Endothelial cell of umbilical vein (primary cell): ENCODE measurements around the gene GPR4. TPM values are rescaled to one million over a fixed set of nuclear protein-coding genes. Genes with fewer than 3 reads are reported as not detected.

Source experiments
- BruUV-seq: library from RNA; stranded (reverse); fragments of 400-500 nt; replicated peaks from 2 replicates; lab custom pipeline; 2021; lab: Mats Ljungman, UMichigan
- CTCF ChIA-PET: fragments of 300-600, 350-600 bp; sonication (Branson Sonifier 250); formaldehyde crosslinking; loops from one replicate; lab custom pipeline; 2021; ENCODE audit warnings: antibody characterized with exemption, inconsistent platforms; lab: Charles Lee
- POLR2A ChIA-PET: fragments of 300-600, 350-600 bp; sonication (Branson Sonifier 250); formaldehyde crosslinking; loops from one replicate; lab custom pipeline; 2021; ENCODE audit warnings: antibody characterized with exemption, inconsistent platforms; lab: Charles Lee
- DNase-seq: peaks from one replicate; pipeline ENCODE4 v3.0.0-alpha.2; 2011; ENCODE audit warnings: low read depth, low spot score
- FAIRE-seq: peaks from 2 replicates; lab custom pipeline; 2011; peaks lifted over from hg19 to GRCh38; lab: Jason Lieb, UNC
- H2AFZ ChIP-seq: 2 replicates; pipeline ENCODE4 v1.6.0; 2012; ENCODE audit warnings: low read depth, low read length, control low read depth, inconsistent platforms
- H3K27ac ChIP-seq: 2 replicates; pipeline ENCODE4 v1.5.1; 2011; ENCODE audit warnings: low read depth, mild to moderate bottlenecking, control low read depth, low read length, moderate library complexity; ENCODE audit not compliant: insufficient read depth
- H3K27me3 ChIP-seq, 2 experiments: 2 replicates each; pipeline versions ENCODE4 v1.6.0 to v1.6.1; 2011; ENCODE audit warnings: low read length in 2 of 2, mixed read lengths in 1 of 2; ENCODE audit not compliant: control insufficient read depth in 2 of 2, insufficient read depth in 2 of 2
- H3K36me3 ChIP-seq, 2 experiments: 2 replicates in 1 of 2; 3 replicates in 1 of 2; pipeline ENCODE4 v1.5.1; 2011; ENCODE audit warnings: low read length in 2 of 2, mild to moderate bottlenecking in 1 of 2, moderate library complexity in 1 of 2; ENCODE audit not compliant: control insufficient read depth in 2 of 2, insufficient read depth in 2 of 2; ENCODE audit errors: extremely low read depth in 1 of 2
- H3K4me1 ChIP-seq: 3 replicates; pipeline ENCODE4 v1.5.1; 2011; ENCODE audit warnings: mild to moderate bottlenecking, low read length; ENCODE audit not compliant: control insufficient read depth, insufficient read depth; ENCODE audit errors: extremely low read depth
- H3K4me2 ChIP-seq: 2 replicates; pipeline ENCODE4 v1.6.1; 2011; ENCODE audit warnings: low read length, control low read depth, mixed read lengths; ENCODE audit not compliant: insufficient read depth
- H3K4me3 ChIP-seq, 3 experiments: fragments of 200-600 bp in 1 of 3; sonication (generic), shearing (Covaris generic) in 1 of 3; replicated peaks in 1 of 3; 2 replicates each; pipeline ENCODE4 v1.5.1; 2011 to 2016; ENCODE audit warnings: control low read depth in 3 of 3, low read length in 3 of 3, mild to moderate bottlenecking in 2 of 3, inconsistent platforms in 1 of 3, low read depth in 1 of 3, moderate library complexity in 1 of 3; ENCODE audit not compliant: insufficient read depth in 1 of 3
- H3K79me2 ChIP-seq: 2 replicates; pipeline ENCODE4 v1.6.0; 2012; ENCODE audit warnings: low read length, inconsistent platforms; ENCODE audit not compliant: control insufficient read depth, insufficient read depth
- H3K9ac ChIP-seq: replicated peaks from 2 replicates; pipeline ENCODE3; 2011; ENCODE audit warnings: low read length, control low read depth; ENCODE audit not compliant: insufficient read depth; ENCODE audit errors: extremely low read depth
- H3K9me1 ChIP-seq: replicated peaks from 3 replicates; pipeline ENCODE4 v1.6.0; 2011; ENCODE audit warnings: mild to moderate bottlenecking, low read length; ENCODE audit not compliant: control insufficient read depth, insufficient read depth; ENCODE audit errors: extremely low read depth
- H3K9me3 ChIP-seq: replicated peaks from 2 replicates; pipeline ENCODE4 v1.5.1; 2012; ENCODE audit warnings: low read length, inconsistent platforms; ENCODE audit not compliant: control insufficient read depth, insufficient read depth
- H4K20me1 ChIP-seq: replicated peaks from 2 replicates; pipeline ENCODE3; 2011; ENCODE audit warnings: mild to moderate bottlenecking, low read length; ENCODE audit not compliant: control insufficient read depth, insufficient read depth; ENCODE audit errors: extremely low read depth
- EZH2 ChIP-seq: IDR thresholded peaks from 2 replicates; pipeline ENCODE4 v1.6.1; 2012; ENCODE audit warnings: borderline replicate concordance, low read depth, mild to moderate bottlenecking, moderate library complexity, low read length, inconsistent platforms; ENCODE audit not compliant: severe bottlenecking
- FOS ChIP-seq: IDR thresholded peaks from 2 replicates; pipeline ENCODE4 v1.6.1; 2011; ENCODE audit warnings: mild to moderate bottlenecking, low read length, moderate library complexity, borderline replicate concordance; ENCODE audit not compliant: insufficient read depth
- GATA2 ChIP-seq: IDR thresholded peaks from 2 replicates; pipeline ENCODE4 v1.7.0; 2011; ENCODE audit warnings: low read depth, mild to moderate bottlenecking, moderate library complexity, mixed read lengths, low read length; ENCODE audit not compliant: insufficient read length, insufficient read depth
- JUN ChIP-seq: IDR thresholded peaks from 2 replicates; pipeline ENCODE4 v1.6.1; 2011; ENCODE audit warnings: borderline replicate concordance, low read depth; ENCODE audit not compliant: insufficient read length, insufficient read depth
- MYC ChIP-seq: IDR thresholded peaks from one replicate; pipeline ENCODE4 v1.6.1; 2011; ENCODE audit warnings: mild to moderate bottlenecking, low read depth, low read length
- POLR2A ChIP-seq: IDR thresholded peaks from 2 replicates; pipeline ENCODE4 v1.6.1; 2012; ENCODE audit warnings: low read depth, mild to moderate bottlenecking, control low read depth, low read length
- POLR2AphosphoS5 ChIP-seq: IDR thresholded peaks from 2 replicates; pipeline ENCODE4 v1.6.1; 2012; ENCODE audit warnings: low read depth, mild to moderate bottlenecking, control low read depth, low read length, moderate library complexity; ENCODE audit not compliant: insufficient read depth
- dilution Hi-C: fragments of 300-500 bp; cut with MboI; formaldehyde crosslinking; loops from one replicate; pipeline ENCODE4 v1.15.0; 2019; ENCODE audit warnings: low sequenced_read_pairs; ENCODE audit not compliant: extremely low pct_ligation_motif_present
- intact Hi-C: fragments of 100-400 bp; cut with micrococcal nuclease; formaldehyde crosslinking; loops from one replicate; pipeline ENCODE4 v1.10.0; 2022
- polyA plus RNA-seq, 4 experiments: library from polyadenylated mRNA; depleted of rRNA in 3 of 4; stranded (reverse) in 3 of 4; unstranded in 1 of 4; fragments of >200 nt; gene quantifications; 2 replicates each; pipeline versions ENCODE4 v1.2.1 to v1.2.3, GENCODE V29; 2011 to 2012; ENCODE audit warnings: missing spikeins in 1 of 4
- total RNA-seq: library from RNA; stranded (reverse); gene quantifications from 2 replicates; pipeline ENCODE4 v1.2.3, GENCODE V29; 2021
- TF ChIP-seq, protein P1 (sequence below), 2 donors: IDR thresholded peaks; 1 replicate in 1 of 2; 2 replicates in 1 of 2; pipeline ENCODE4 v1.5.1; 2011; ENCODE audit warnings: low read length in 2 of 2, mild to moderate bottlenecking in 2 of 2, moderate library complexity in 2 of 2, control low read depth in 1 of 2, inconsistent platforms in 1 of 2, low read depth in 1 of 2; ENCODE audit not compliant: insufficient read depth in 1 of 2; ENCODE audit errors: extremely low read depth in 1 of 2
- TF ChIP-seq, protein P2 (sequence below): IDR thresholded peaks from 2 replicates; pipeline ENCODE4 v1.6.1; 2011; ENCODE audit not compliant: insufficient read depth, insufficient read length

The GPR4 gene
- total and polyA plus RNA-seq, 2 donors (not counting 3 experiments of a cell fraction or from before 2014, with no cell fraction given) = 17.9 to 26.7 TPM

DNA sequence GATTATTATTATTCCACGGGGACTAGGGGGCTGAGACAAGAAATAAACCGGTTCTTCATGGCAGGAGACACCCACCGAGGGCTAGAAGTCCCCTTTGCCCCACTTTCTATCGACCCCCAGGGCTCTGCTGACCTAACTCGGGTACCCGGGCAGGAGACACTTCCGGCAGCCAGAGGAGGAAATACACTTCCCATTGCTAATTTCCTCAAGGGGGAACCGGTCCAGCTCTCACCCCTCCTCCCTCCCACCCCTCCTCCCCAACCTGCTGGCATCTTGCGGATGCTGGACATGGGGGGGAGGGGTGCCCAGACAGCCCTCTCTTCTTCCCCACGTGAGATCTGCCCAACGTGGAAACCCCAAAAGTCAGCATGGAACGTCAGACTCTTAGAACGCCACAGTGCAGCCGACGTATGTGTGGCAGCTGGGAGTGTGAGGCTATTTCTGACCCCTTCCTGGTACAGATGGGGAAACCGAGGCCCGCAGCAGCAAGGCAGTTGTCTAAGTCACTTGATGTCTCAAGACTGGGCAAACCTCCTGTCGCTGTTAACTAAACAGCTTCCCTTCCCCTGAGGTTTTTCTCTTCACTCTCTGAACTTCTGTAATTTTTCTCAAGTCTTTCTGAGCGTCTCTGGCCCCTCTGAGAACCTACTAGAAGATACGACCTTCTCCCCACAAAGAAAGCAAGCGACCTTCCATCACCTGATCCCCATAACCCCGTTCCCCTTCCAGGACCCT is 3.6 kb downstream of the GPR4 start:
- dilution Hi-C loops (no loop called here), intact Hi-C loops (loop anchor here (1.0 kb wide), 1 partner anchor 14 kb away; the partner anchor contains the start of gene OPA3)
- Histone ChIP-seq H3K27me3 (no peaks in the 10 kb centered on the region), H3K4me3 (peak overlapping the region in 1 of 3 experiments; percentile 68), H3K36me3 (no peaks in the 10 kb centered on the region), H3K9ac (peak overlapping the region; percentile 74), H2AFZ (peak overlapping the region; percentile 40), H4K20me1 (no peaks in the 10 kb centered on the region), H3K79me2 (peaks cover 56% of the 10 kb centered on the region), H3K27ac (peak overlapping the region; percentile 96), H3K4me1 (peaks cover 62% of the 10 kb centered on the region), H3K9me1 (no peaks in the 10 kb centered on the region), H3K9me3 (no peaks in the 10 kb centered on the region), H3K4me2 (peak overlapping the region; percentile 90)
- ChIA-PET CTCF (interaction anchor here (1.0 to 2.9 kb wide), 7 partner anchors 8 to 102 kb away, joined by 3 to 25 read pairs (median 4); no protein-coding TSS in a partner anchor), POLR2A (interaction anchor here (0.6 to 1.2 kb wide), 3 partner anchors 15 to 91 kb away, joined by 3 to 7 read pairs (median 5); no protein-coding TSS in a partner anchor)
- peak; percentile 63 for DNase-seq
- FAIRE-seq = peak; percentile 93
- TSS peak; percentile 82 for BruUV-seq
- TF ChIP-seq FOS (peak; percentile 57), EZH2 (no peak), GATA2 (peak; percentile 35), MYC (peak; percentile 41), JUN (peak; percentile 35), POLR2A (peak; percentile 56), POLR2AphosphoS5 (peak; percentile 96)
- TF ChIP-seq, protein P1, sequence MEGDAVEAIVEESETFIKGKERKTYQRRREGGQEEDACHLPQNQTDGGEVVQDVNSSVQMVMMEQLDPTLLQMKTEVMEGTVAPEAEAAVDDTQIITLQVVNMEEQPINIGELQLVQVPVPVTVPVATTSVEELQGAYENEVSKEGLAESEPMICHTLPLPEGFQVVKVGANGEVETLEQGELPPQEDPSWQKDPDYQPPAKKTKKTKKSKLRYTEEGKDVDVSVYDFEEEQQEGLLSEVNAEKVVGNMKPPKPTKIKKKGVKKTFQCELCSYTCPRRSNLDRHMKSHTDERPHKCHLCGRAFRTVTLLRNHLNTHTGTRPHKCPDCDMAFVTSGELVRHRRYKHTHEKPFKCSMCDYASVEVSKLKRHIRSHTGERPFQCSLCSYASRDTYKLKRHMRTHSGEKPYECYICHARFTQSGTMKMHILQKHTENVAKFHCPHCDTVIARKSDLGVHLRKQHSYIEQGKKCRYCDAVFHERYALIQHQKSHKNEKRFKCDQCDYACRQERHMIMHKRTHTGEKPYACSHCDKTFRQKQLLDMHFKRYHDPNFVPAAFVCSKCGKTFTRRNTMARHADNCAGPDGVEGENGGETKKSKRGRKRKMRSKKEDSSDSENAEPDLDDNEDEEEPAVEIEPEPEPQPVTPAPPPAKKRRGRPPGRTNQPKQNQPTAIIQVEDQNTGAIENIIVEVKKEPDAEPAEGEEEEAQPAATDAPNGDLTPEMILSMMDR (IDR thresholded peaks at IDR 0.05; ENCODE audit: extremely low read depth in 1 of 2, insufficient read depth in 1 of 2, low read depth in 1 of 2, low read length in 2 of 2) = no peak
- TF ChIP-seq, protein P2, sequence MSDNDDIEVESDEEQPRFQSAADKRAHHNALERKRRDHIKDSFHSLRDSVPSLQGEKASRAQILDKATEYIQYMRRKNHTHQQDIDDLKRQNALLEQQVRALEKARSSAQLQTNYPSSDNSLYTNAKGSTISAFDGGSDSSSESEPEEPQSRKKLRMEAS = no peak
